Panc1 (cell line): ENCODE data around the gene CACNA1C. TPM values are rescaled to one million over a fixed set of nuclear protein-coding genes. Genes with fewer than 3 reads are reported as not detected.

Experiments
- ATAC-seq: fragments of 200-7000 bp; cut with Tn5 transposase; 2 replicates; pipeline ENCODE4 v1.9.1; 2020; ENCODE audit warnings: mild to moderate bottlenecking, moderate library complexity
- BruUV-seq: library from RNA; stranded (reverse); fragments of 400-500 nt; replicated peaks from 2 replicates; lab custom pipeline; 2021; lab: Mats Ljungman, UMichigan
- CTCF ChIA-PET: fragments of 300-600 bp; sonication (Branson Sonifier 250); formaldehyde crosslinking; loops from one replicate; lab custom pipeline; 2022; ENCODE audit warnings: antibody characterized with exemption; lab: Charles Lee
- POLR2A ChIA-PET: fragments of 300-600 bp; sonication (Branson Sonifier 250); formaldehyde crosslinking; loops from one replicate; lab custom pipeline; 2022; ENCODE audit warnings: antibody characterized with exemption; lab: Charles Lee
- DNase-seq: peaks from one replicate; pipeline ENCODE4 v3.0.0-alpha.2; 2010; ENCODE audit warnings: low read depth, low spot score
- H3K27ac ChIP-seq: 2 replicates; pipeline ENCODE4 v1.5.1; 2011; ENCODE audit warnings: mild to moderate bottlenecking, low read length, inconsistent platforms
- H3K27me3 ChIP-seq: fragments of 200-500 bp; sonication (Bioruptor generic); 2 replicates; pipeline ENCODE4 v1.6.0; 2014; ENCODE audit warnings: low read length, inconsistent platforms; ENCODE audit not compliant: control insufficient read depth, insufficient read depth
- H3K36me3 ChIP-seq: fragments of 200-500 bp; sonication (Bioruptor generic); 2 replicates; pipeline ENCODE4 v1.5.1; 2014; ENCODE audit warnings: inconsistent platforms, mild to moderate bottlenecking, low read length, moderate library complexity; ENCODE audit not compliant: control insufficient read depth, insufficient read depth
- H3K4me1 ChIP-seq: 2 replicates; pipeline ENCODE4 v1.5.1; 2011; ENCODE audit warnings: inconsistent platforms, mild to moderate bottlenecking, low read length, moderate library complexity; ENCODE audit not compliant: control insufficient read depth, insufficient read depth
- H3K4me3 ChIP-seq, 2 experiments: 2 replicates each; pipeline ENCODE4 v1.5.1; 2011 to 2012; ENCODE audit warnings: low read depth in 2 of 2, low read length in 2 of 2, mild to moderate bottlenecking in 2 of 2, inconsistent platforms in 1 of 2, moderate library complexity in 1 of 2
- H3K9me3 ChIP-seq: fragments of 200-500 bp; sonication (Bioruptor generic); 2 replicates; pipeline ENCODE4 v1.5.1; 2014; ENCODE audit warnings: low read depth, mild to moderate bottlenecking, inconsistent platforms, low read length, moderate library complexity; ENCODE audit not compliant: control insufficient read depth, insufficient read depth
- CTCF ChIP-seq: fragments of 450-650 bp; IDR thresholded peaks from 2 replicates; pipeline ENCODE4 v1.5.1; 2017; ENCODE audit warnings: mild to moderate bottlenecking
- POLR2AphosphoS5 ChIP-seq: IDR thresholded peaks from 2 replicates; pipeline ENCODE4 v1.6.1; 2012; ENCODE audit warnings: mild to moderate bottlenecking, low read depth, low read length, moderate library complexity
- SIN3A ChIP-seq: IDR thresholded peaks from 2 replicates; pipeline ENCODE4 v1.6.1; 2012; ENCODE audit warnings: low read depth, mild to moderate bottlenecking, low read length, moderate library complexity, borderline replicate concordance; ENCODE audit not compliant: insufficient read depth
- TCF7L2 ChIP-seq: IDR thresholded peaks from 2 replicates; pipeline ENCODE4 v1.6.1; 2011; ENCODE audit warnings: mild to moderate bottlenecking, low read depth, low read length, inconsistent platforms
- in situ Hi-C: cut with HindIII; loops from 2 replicates; pipeline ENCODE4 v1.10.0; 2016; ENCODE audit warnings: low sequenced_read_pairs, low pct_unique_long_range_greater_than_20kb
- intact Hi-C: fragments of 100-400 bp; cut with micrococcal nuclease; formaldehyde crosslinking; loops from one replicate; pipeline ENCODE4 v1.10.0; 2022; ENCODE audit not compliant: unreplicated experiment
- total RNA-seq: library from RNA; stranded (reverse); gene quantifications from one replicate; pipeline ENCODE4 v1.2.1, GENCODE V29; 2021; ENCODE audit not compliant: unreplicated experiment
- TF ChIP-seq, protein P1 (sequence below), 2 experiments: IDR thresholded peaks; 2 replicates each; pipeline ENCODE4 v1.6.1; 2011 to 2012; ENCODE audit warnings: low read depth in 2 of 2, control low read depth in 1 of 2, low read length in 1 of 2, mild to moderate bottlenecking in 1 of 2, moderate library complexity in 1 of 2; ENCODE audit not compliant: insufficient read depth in 1 of 2

The CACNA1C gene
- total RNA-seq, 1 experiment from 2014 or later = 0.03 TPM

DNA sequence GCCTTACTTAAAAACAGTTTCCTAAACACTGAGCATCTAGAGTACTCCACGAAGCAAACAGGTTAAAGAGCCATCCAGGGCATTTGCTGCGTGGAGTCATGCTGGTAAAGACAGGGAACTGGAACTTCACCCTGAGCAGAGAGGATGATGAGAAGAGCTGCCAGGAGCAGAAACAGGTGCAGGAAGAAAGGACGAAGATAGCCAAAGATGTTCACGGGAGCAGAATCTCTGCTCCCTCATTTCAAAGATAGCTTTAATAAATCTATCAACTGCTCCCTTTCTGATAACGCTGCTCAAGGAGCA, 461.2 kb downstream of the CACNA1C start:
- in situ Hi-C loops (no loop called here), intact Hi-C loops (no loop called here)
- ATAC-seq (no peak), DNase-seq (no peak)
- no peaks in the 10 kb centered on the region; the same call in 1 of the 2 replicates for H3K27me3 ChIP-seq
- no peaks in the 10 kb centered on the region for H3K9me3 ChIP-seq
- no peaks in the 10 kb centered on the region for H3K4me1 ChIP-seq
- H3K36me3 ChIP-seq = no peaks in the 10 kb centered on the region
- ChIA-PET CTCF (no interaction called here), POLR2A (no interaction called here)
- no peak overlapping the region for H3K4me3 ChIP-seq
- no peak overlapping the region for H3K27ac ChIP-seq
- no TSS peak for BruUV-seq
- TF ChIP-seq POLR2AphosphoS5 (no peak), CTCF (no peak), SIN3A (no peak), TCF7L2 (no peak)
- TF ChIP-seq, protein P1, sequence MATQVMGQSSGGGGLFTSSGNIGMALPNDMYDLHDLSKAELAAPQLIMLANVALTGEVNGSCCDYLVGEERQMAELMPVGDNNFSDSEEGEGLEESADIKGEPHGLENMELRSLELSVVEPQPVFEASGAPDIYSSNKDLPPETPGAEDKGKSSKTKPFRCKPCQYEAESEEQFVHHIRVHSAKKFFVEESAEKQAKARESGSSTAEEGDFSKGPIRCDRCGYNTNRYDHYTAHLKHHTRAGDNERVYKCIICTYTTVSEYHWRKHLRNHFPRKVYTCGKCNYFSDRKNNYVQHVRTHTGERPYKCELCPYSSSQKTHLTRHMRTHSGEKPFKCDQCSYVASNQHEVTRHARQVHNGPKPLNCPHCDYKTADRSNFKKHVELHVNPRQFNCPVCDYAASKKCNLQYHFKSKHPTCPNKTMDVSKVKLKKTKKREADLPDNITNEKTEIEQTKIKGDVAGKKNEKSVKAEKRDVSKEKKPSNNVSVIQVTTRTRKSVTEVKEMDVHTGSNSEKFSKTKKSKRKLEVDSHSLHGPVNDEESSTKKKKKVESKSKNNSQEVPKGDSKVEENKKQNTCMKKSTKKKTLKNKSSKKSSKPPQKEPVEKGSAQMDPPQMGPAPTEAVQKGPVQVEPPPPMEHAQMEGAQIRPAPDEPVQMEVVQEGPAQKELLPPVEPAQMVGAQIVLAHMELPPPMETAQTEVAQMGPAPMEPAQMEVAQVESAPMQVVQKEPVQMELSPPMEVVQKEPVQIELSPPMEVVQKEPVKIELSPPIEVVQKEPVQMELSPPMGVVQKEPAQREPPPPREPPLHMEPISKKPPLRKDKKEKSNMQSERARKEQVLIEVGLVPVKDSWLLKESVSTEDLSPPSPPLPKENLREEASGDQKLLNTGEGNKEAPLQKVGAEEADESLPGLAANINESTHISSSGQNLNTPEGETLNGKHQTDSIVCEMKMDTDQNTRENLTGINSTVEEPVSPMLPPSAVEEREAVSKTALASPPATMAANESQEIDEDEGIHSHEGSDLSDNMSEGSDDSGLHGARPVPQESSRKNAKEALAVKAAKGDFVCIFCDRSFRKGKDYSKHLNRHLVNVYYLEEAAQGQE (IDR thresholded peaks at IDR 0.05; ENCODE audit: insufficient read depth in 1 of 2, low read depth in 2 of 2, low read length in 1 of 2) = no peak

GRCh38 chr12:2520722-2521246, 468.0 kb downstream of the CACNA1C start:
- Histone ChIP-seq H3K4me1 (no peaks in the 10 kb centered on the region), H3K27me3 (no peaks in the 10 kb centered on the region; the same call in 1 of the 2 replicates), H3K4me3 (no peak overlapping the region), H3K27ac (no peak overlapping the region), H3K9me3 (no peaks in the 10 kb centered on the region), H3K36me3 (no peaks in the 10 kb centered on the region)
- no peak for DNase-seq
- in situ Hi-C loops = no loop called here
- intact Hi-C loops = no loop called here
- ChIA-PET CTCF (no interaction called here), POLR2A (no interaction called here)
- BruUV-seq = no TSS peak
- TF ChIP-seq, protein P1 (IDR thresholded peaks at IDR 0.05; ENCODE audit: insufficient read depth in 1 of 2, low read depth in 2 of 2, low read length in 1 of 2) = no peak
- TF ChIP-seq POLR2AphosphoS5 (no peak), CTCF (no peak)
- ATAC-seq = no peak
